HCT116 (cell line): ENCODE results near the gene HAGH. TPM values are rescaled to one million over a fixed set of nuclear protein-coding genes. Genes with fewer than 3 reads are reported as not detected.

Source experiments
- ATAC-seq: fragments of 200-7000 bp; cut with Tn5 transposase; 2 replicates; pipeline ENCODE4 v1.9.1; 2020; ENCODE audit warnings: mild to moderate bottlenecking, moderate library complexity
- BruUV-seq: library from RNA; stranded (reverse); fragments of 400-500 nt; replicated peaks from 2 replicates; lab custom pipeline; 2021; lab: Mats Ljungman, UMichigan
- CTCF ChIA-PET: fragments of 300-600 bp; sonication (Branson Sonifier 250); formaldehyde crosslinking; loops from one replicate; lab custom pipeline; 2021; ENCODE audit warnings: antibody characterized with exemption; lab: Charles Lee
- POLR2A ChIA-PET: fragments of 300-600, 350-600 bp; sonication (Branson Sonifier 250); formaldehyde crosslinking; loops from one replicate; lab custom pipeline; 2021; ENCODE audit warnings: antibody characterized with exemption; lab: Charles Lee
- RAD21 ChIA-PET, 2 experiments: fragments of 300-600 bp; sonication (Branson Sonifier 250); formaldehyde crosslinking; loops; one replicate each; lab custom pipeline; 2023; ENCODE audit warnings: low total read pairs in 2 of 2; ENCODE audit not compliant: uncharacterized antibody in 2 of 2, unreplicated experiment in 2 of 2, low non-redundant PET in 1 of 2; lab: Charles Lee
- DNase-seq: peaks from one replicate; pipeline ENCODE4 v3.0.0-alpha.2; 2010; ENCODE audit warnings: low read depth, low spot score
- H2AFZ ChIP-seq: fragments of 200-600 bp; shearing (Covaris generic), sonication (generic); 2 replicates; pipeline ENCODE4 v1.6.1; 2017; ENCODE audit warnings: low read depth, mixed run types, mixed read lengths, antibody characterized with exemption, low read length; ENCODE audit not compliant: poor library complexity, severe bottlenecking
- H3K27ac ChIP-seq: 2 replicates; pipeline ENCODE4 v1.5.1; 2012; ENCODE audit warnings: low read depth, low read length
- H3K27me3 ChIP-seq: fragments of 200-600 bp; sonication (generic); 2 replicates; pipeline ENCODE4 v1.6.1; 2016; ENCODE audit warnings: mixed run types, low read length, mixed read lengths; ENCODE audit not compliant: insufficient read depth
- H3K36me3 ChIP-seq, 2 experiments: fragments of 200-500 bp in 1 of 2; fragments of 200-600 bp in 1 of 2; sonication (Bioruptor generic) in 1 of 2; sonication (generic) in 1 of 2; 2 replicates each; pipeline versions ENCODE4 v1.5.1 to v1.6.1; 2014 to 2016; ENCODE audit warnings: low read length in 2 of 2, inconsistent platforms in 1 of 2, mixed read lengths in 1 of 2, mixed run types in 1 of 2; ENCODE audit not compliant: insufficient read depth in 2 of 2, control insufficient read depth in 1 of 2
- H3K4me1 ChIP-seq, 2 experiments: fragments of 200-600 bp in 1 of 2; sonication (generic) in 1 of 2; 2 replicates each; pipeline versions ENCODE4 v1.5.1 to v1.6.1; 2012 to 2017; ENCODE audit warnings: low read length in 2 of 2, inconsistent platforms in 1 of 2, mild to moderate bottlenecking in 1 of 2, mixed read lengths in 1 of 2, mixed run types in 1 of 2, moderate library complexity in 1 of 2; ENCODE audit not compliant: insufficient read depth in 2 of 2, control insufficient read depth in 1 of 2
- H3K4me2 ChIP-seq: fragments of 200-600 bp; sonication (generic); 2 replicates; pipeline ENCODE4 v1.6.1; 2017; ENCODE audit warnings: mixed run types, low read length, mixed read lengths
- H3K4me3 ChIP-seq, 2 experiments: fragments of 200-600 bp in 1 of 2; sonication (generic) in 1 of 2; replicated peaks in 1 of 2; 2 replicates each; pipeline ENCODE4 v1.5.1; 2011 to 2016; ENCODE audit warnings: low read length in 2 of 2, control low read depth in 1 of 2, low read depth in 1 of 2, mild to moderate bottlenecking in 1 of 2, mixed read lengths in 1 of 2, mixed run types in 1 of 2
- H3K79me2 ChIP-seq: fragments of 200-600 bp; sonication (generic); 2 replicates; pipeline ENCODE4 v1.6.1; 2017; ENCODE audit warnings: mild to moderate bottlenecking, mixed run types, low read length, moderate library complexity, mixed read lengths; ENCODE audit not compliant: insufficient read depth
- H3K9ac ChIP-seq: fragments of 200-600 bp; sonication (generic); 2 replicates; pipeline ENCODE4 v1.6.1; 2016; ENCODE audit warnings: low read length, mixed read lengths
- H3K9me2 ChIP-seq: fragments of 200-600 bp; sonication (generic), shearing (Covaris generic); 2 replicates; pipeline ENCODE4 v1.6.1; 2017; ENCODE audit warnings: mixed run types, mild to moderate bottlenecking, moderate library complexity; ENCODE audit not compliant: insufficient read depth
- H3K9me3 ChIP-seq, 2 experiments: fragments of 200-500 bp in 1 of 2; fragments of 200-600 bp in 1 of 2; sonication (Bioruptor generic) in 1 of 2; sonication (generic) in 1 of 2; 2 replicates each; pipeline ENCODE4 v1.6.1; 2014 to 2017; ENCODE audit warnings: low read length in 2 of 2, mixed read lengths in 2 of 2, inconsistent platforms in 1 of 2, low read depth in 1 of 2, mild to moderate bottlenecking in 1 of 2, mixed run types in 1 of 2, moderate library complexity in 1 of 2; ENCODE audit not compliant: control insufficient read depth in 1 of 2, insufficient read depth in 1 of 2
- H4K20me1 ChIP-seq: fragments of 200-600 bp; sonication (generic), shearing (Covaris generic); 2 replicates; pipeline ENCODE4 v1.6.1; 2017; ENCODE audit warnings: mixed run types, mild to moderate bottlenecking, moderate library complexity; ENCODE audit not compliant: insufficient read depth
- EGR1 ChIP-seq: IDR thresholded peaks from 2 replicates; pipeline ENCODE4 v1.6.1; 2012; ENCODE audit warnings: low read depth
- EZH2phosphoT487 ChIP-seq: fragments of 200-600 bp; IDR thresholded peaks from 2 replicates; pipeline ENCODE4 v1.6.1; 2018; ENCODE audit warnings: antibody characterized with exemption, borderline replicate concordance
- FOSL1 ChIP-seq: IDR thresholded peaks from 2 replicates; pipeline ENCODE4 v1.6.1; 2012; ENCODE audit warnings: low read depth
- JUND ChIP-seq: IDR thresholded peaks from 2 replicates; pipeline ENCODE4 v1.6.1; 2012
- POLR2AphosphoS5 ChIP-seq: IDR thresholded peaks from 2 replicates; pipeline ENCODE4 v1.6.1; 2011; ENCODE audit warnings: mild to moderate bottlenecking, low read depth, low read length, moderate library complexity
- RAD21 ChIP-seq: IDR thresholded peaks from 2 replicates; pipeline ENCODE4 v1.6.1; 2012; ENCODE audit warnings: low read depth, mild to moderate bottlenecking
- ZFX ChIP-seq: fragments of 450-650 bp; IDR thresholded peaks from 2 replicates; pipeline ENCODE4 v1.6.1; 2017
- intact Hi-C: fragments of 100-400 bp; cut with micrococcal nuclease; formaldehyde crosslinking; loops from 2 replicates; pipeline ENCODE4 v1.10.0; 2022
- total RNA-seq: library from RNA; stranded (reverse); gene quantifications from one replicate; pipeline ENCODE4 v1.2.1, GENCODE V29; 2021; ENCODE audit not compliant: unreplicated experiment
- TF ChIP-seq, protein P1 (sequence below): IDR thresholded peaks from 2 replicates; pipeline ENCODE4 v1.6.1; 2012; ENCODE audit warnings: low read depth
- TF ChIP-seq, protein P2 (sequence below), 3 experiments: fragments of 200-600 bp in 1 of 3; sonication (generic) in 1 of 3; IDR thresholded peaks in 2 of 3; conservative IDR thresholded peaks in 1 of 3; 2 replicates each; pipeline ENCODE4 v1.5.1; 2012 to 2017; ENCODE audit warnings: low read depth in 2 of 3, low read length in 2 of 3, antibody characterized with exemption in 1 of 3, borderline replicate concordance in 1 of 3, control low read depth in 1 of 3, mild to moderate bottlenecking in 1 of 3, mixed read lengths in 1 of 3, mixed run types in 1 of 3, moderate library complexity in 1 of 3; ENCODE audit not compliant: insufficient read depth in 1 of 3

HAGH gene
- total RNA-seq, 1 experiment from 2014 or later: 39.1 TPM

DNA sequence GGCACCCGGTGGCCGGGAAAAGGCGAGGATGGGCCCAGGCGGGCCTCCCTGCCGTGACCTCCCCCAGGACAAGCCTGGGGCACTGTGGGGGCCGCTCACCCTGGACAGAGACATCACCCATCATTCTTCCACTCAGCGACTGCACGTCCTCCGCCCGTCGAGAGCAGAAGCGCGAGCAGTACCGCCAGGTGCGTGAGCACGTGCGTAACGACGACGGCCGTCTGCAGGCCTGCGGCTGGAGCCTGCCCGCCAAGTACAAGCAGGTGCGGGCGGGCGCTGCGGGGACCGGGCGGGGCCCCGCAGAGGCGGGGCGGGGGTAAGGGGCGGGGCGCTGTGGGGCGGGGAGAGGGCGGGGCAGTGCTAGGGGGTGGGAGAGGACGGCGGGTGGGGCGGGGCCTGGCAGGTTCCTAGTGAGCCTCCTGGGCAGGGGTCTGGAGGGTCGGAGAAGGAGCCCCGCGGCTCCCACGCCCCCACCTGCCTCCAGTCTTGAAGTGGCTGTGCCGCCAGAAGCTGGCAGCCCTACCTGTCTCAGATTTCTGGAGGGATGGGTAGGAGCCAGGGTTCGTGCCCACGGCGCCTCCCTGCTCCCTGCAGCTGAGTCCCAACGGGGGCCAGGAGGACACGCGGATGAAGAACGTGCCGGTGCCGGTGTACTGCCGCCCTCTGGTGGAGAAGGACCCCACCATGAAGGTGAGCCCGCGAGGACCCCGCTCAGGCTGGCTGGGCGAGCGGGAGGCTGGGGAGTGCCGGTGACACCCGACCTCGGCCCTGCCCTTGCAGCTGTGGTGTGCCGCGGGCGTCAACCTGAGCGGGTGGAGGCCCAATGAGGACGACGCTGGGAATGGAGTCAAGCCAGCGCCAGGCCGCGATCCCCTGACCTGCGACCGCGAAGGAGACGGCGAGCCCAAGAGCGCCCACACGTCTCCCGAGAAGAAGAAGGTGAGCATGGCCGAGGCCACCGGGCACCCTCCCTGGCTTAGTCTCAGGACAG lies 62.8 kb downstream of the HAGH start:
- no peak for DNase-seq
- no peak for TF ChIP-seq FOSL1
- TF ChIP-seq JUND: no peak
- peak; percentile 69 for TF ChIP-seq RAD21
- TF ChIP-seq ZFX: no peak
- TF ChIP-seq, protein P1, sequence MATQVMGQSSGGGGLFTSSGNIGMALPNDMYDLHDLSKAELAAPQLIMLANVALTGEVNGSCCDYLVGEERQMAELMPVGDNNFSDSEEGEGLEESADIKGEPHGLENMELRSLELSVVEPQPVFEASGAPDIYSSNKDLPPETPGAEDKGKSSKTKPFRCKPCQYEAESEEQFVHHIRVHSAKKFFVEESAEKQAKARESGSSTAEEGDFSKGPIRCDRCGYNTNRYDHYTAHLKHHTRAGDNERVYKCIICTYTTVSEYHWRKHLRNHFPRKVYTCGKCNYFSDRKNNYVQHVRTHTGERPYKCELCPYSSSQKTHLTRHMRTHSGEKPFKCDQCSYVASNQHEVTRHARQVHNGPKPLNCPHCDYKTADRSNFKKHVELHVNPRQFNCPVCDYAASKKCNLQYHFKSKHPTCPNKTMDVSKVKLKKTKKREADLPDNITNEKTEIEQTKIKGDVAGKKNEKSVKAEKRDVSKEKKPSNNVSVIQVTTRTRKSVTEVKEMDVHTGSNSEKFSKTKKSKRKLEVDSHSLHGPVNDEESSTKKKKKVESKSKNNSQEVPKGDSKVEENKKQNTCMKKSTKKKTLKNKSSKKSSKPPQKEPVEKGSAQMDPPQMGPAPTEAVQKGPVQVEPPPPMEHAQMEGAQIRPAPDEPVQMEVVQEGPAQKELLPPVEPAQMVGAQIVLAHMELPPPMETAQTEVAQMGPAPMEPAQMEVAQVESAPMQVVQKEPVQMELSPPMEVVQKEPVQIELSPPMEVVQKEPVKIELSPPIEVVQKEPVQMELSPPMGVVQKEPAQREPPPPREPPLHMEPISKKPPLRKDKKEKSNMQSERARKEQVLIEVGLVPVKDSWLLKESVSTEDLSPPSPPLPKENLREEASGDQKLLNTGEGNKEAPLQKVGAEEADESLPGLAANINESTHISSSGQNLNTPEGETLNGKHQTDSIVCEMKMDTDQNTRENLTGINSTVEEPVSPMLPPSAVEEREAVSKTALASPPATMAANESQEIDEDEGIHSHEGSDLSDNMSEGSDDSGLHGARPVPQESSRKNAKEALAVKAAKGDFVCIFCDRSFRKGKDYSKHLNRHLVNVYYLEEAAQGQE: no peak
- no peak for TF ChIP-seq EZH2phosphoT487
- TF ChIP-seq POLR2AphosphoS5: no peak
- TF ChIP-seq EGR1: no peak
- TF ChIP-seq, protein P2, sequence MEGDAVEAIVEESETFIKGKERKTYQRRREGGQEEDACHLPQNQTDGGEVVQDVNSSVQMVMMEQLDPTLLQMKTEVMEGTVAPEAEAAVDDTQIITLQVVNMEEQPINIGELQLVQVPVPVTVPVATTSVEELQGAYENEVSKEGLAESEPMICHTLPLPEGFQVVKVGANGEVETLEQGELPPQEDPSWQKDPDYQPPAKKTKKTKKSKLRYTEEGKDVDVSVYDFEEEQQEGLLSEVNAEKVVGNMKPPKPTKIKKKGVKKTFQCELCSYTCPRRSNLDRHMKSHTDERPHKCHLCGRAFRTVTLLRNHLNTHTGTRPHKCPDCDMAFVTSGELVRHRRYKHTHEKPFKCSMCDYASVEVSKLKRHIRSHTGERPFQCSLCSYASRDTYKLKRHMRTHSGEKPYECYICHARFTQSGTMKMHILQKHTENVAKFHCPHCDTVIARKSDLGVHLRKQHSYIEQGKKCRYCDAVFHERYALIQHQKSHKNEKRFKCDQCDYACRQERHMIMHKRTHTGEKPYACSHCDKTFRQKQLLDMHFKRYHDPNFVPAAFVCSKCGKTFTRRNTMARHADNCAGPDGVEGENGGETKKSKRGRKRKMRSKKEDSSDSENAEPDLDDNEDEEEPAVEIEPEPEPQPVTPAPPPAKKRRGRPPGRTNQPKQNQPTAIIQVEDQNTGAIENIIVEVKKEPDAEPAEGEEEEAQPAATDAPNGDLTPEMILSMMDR (IDR thresholded peaks at IDR 0.05 in 2 of 3, conservative IDR thresholded peaks at IDR 0.05 in 1 of 3; ENCODE audit: borderline replicate concordance in 1 of 3, insufficient read depth in 1 of 3, low read depth in 2 of 3, low read length in 2 of 3): peak in 2 of 3 experiments; percentile 49 to 57; a peak in 4 of 6 replicates

More for the DNA sequence above, 62.8 kb downstream of the HAGH start:
- CTCF ChIA-PET: no interaction called here
- Histone ChIP-seq H3K4me3 (no peak overlapping the region), H3K36me3 (peaks cover 5 to 13% of the 10 kb centered on the region in 2 experiments; a peak in 2 of 4 replicates), H3K27ac (peak overlapping the region; percentile 43; the same call in 1 of the 2 replicates), H2AFZ (no peak overlapping the region), H3K4me2 (0 out of 2 replicates have a peak overlapping the region, but pooled peaks have one; percentile 25), H3K9me3 (no peaks in the 10 kb centered on the region), H3K27me3 (no peaks in the 10 kb centered on the region), H3K9ac (no peak overlapping the region), H3K4me1 (peaks cover 8 to 15% of the 10 kb centered on the region in 2 experiments; a peak in 3 of 4 replicates), H4K20me1 (no peaks in the 10 kb centered on the region), H3K79me2 (no peaks in the 10 kb centered on the region), H3K9me2 (no peaks in the 10 kb centered on the region)
- RAD21 ChIA-PET: interaction anchor here in 1 of 2 experiments (0.6 to 1.3 kb wide), 2 partner anchors 86 to 267 kb away, joined by 3 to 13 read pairs; partner anchors contain the start of gene JPT2
- intact Hi-C loops: no loop called here
- BruUV-seq: no TSS peak
- peak; percentile 72 for ATAC-seq
- POLR2A ChIA-PET: no interaction called here
